Fibroblast of skin of abdomen (primary cell): ENCODE data around the gene DNAAF5.
"Not testable (repeated sequence)": the region's sequence is repeated elsewhere in the genome, so short reads cannot be mapped to it uniquely, and the experiment has no call there.

ENCODE experiments used
- DNase-seq: peaks from one replicate; pipeline ENCODE4 v3.0.0-alpha.2; 2013

DNAAF5 gene

DNA sequence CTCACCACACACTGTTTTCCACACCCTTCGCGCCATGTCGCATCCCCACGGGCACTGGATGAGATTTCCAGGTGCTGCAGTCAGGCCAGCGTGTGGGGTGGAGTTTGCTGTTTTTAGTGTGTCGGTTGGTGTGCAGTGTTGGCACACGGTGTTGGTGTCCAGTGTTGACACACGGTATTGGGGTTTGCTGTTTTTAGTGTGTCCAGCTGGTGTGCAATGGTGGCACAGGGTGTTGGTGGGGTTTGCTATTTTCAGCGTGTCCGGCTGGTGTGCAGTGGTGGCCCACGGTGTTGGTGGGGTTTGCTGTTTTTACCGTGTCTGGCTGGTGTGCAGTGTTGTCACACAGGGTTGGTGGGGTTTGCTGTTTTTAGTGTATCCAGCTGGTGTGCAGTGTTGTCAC, 20.7 kb downstream of the DNAAF5 start:
- no peak for DNase-seq

- no peak for DNase-seq
Observed at GRCh38 chr7:748446-748845, 21.9 kb downstream of the DNAAF5 start.

DNA sequence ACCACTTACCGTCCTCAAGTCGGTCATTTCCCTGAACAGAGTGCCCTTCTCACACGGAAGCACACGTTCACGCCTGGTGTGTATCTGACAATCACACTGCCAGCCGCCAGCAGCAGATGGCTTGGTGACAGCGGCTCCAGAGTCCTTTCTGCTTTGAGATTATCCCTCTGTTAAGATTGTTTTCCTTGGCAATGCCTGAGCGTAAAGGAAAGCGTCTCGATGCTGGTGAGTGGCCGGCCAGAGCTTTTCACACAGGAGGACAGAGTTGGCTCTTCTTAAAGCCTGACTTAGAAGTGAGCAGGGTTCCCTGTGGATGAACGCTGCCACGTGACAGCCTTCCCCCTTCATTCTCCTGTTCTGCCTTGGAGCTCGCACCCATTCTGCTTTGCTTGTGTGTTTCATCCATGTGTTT, 22.6 kb downstream of the DNAAF5 start:
- DNase-seq: no peak

GRCh38 chr7:750111-750905, 23.8 kb downstream of the DNAAF5 start:
- DNase-seq: no peak

GRCh38 chr7:751826-752225, 25.3 kb downstream of the DNAAF5 start:
- no peak for DNase-seq

DNA sequence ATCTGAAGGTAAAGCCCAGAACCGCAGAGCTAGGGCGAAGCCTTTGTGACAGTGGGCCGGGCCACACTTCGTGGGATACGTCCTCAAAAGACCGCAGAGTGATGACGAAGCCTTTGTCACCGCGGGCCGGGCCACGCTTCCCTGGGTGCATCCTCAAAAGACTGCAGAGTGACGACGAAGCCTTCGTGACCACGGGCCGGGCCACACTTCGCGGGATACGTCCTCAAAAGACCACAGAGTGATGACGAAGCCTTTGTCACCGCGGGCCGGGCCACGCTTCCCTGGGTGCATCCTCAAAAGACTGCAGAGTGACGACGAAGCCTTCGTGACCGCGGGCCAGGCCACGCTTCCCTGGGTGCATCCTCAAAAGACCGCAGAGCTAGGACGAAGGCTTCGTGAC, 25.8 kb downstream of the DNAAF5 start:
- not testable (repeated sequence) for DNase-seq

- no peak for DNase-seq
Observed at GRCh38 chr7:753190-753589, 26.7 kb downstream of the DNAAF5 start.

DNA sequence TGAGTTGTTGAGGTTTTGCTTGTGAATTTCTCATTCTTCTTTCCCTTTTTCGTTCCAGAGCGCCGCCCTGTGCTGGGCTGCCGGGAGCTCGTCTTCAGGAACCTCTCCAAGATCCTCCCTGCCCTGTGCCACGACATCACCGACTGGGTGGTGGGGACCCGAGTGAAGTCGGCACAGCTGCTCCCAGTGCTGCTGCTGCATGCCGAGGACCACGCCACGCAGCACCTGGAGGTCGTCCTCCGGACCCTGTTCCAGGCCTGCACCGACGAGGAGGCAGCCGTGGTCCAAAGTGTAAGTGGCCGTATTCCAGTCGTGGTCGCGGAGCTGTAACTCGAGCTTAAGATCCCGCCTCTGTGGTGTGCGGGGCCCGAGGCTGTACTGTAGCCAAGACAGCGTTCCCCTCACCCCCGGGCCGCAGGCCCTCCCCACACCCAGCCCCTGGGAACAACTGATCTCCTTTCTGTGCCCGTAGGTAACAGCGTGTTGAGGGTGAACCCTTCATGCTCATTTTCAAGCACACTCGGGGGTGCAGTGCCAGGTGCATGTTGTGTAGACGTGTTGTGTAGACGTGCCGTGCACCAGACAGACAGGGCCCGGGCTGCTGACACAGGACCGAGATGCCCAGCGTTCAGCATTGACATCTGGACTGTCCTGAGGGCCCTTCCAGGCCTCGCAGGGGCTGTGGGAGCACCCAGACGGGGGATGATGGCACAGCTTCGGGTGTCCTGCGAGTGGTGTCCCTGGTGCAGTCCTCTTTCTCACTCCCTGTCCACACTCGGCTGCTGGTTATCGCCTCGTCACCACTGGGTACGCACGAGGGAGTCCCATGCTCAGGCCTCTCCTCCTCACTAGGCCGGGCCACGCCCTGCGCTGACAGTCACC, 28.3 kb downstream of the DNAAF5 start:
- DNase-seq: no peak

DNA sequence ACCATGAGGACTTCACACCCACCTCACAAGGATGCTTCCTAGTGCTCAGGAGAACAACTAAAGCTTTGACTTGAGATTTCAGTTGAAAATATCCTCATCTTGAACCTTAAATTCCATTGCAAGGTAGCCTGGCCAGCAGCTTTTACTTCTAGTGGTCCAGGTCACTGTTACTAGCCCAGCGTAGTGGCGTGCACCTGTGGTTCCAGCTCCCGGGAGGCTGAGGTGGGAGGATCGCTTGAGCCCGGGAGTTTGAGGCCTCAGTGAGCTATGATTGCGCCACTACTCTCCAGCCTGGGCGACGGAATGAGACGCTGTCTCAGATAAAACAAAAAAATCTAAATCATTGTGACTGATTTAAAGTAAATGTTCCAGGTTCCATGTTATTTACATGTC, 28.9 kb downstream of the DNAAF5 start:
- no peak for DNase-seq

- DNase-seq: no peak
Observed at GRCh38 chr7:756231-756927, 29.9 kb downstream of the DNAAF5 start.

- no peak for DNase-seq
Observed at GRCh38 chr7:756928-757560, 30.5 kb downstream of the DNAAF5 start.

DNA sequence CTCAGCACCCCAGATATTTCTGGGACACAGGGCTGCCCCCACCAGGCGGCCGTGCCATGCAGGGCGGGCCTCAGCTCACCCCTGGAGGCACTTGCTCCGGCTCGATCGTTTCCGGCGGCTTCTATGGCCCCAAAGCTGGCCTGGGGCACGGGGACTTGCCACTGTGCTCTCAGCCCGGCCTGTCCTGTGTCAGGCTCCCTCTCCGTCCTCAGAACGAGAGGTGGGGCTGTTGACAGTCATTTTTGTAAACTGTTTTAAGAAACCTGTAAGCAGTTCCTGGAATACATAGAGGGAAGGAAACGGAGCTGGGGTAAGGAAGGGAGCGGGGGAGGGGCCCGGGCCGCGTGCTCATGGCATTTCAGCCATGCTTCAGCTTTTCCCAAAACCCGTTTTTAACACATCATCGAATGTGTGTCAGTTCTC, 31.3 kb downstream of the DNAAF5 start:
- no peak for DNase-seq

GRCh38 chr7:759569-759968, 33.1 kb downstream of the DNAAF5 start:
- DNase-seq: no peak

DNA sequence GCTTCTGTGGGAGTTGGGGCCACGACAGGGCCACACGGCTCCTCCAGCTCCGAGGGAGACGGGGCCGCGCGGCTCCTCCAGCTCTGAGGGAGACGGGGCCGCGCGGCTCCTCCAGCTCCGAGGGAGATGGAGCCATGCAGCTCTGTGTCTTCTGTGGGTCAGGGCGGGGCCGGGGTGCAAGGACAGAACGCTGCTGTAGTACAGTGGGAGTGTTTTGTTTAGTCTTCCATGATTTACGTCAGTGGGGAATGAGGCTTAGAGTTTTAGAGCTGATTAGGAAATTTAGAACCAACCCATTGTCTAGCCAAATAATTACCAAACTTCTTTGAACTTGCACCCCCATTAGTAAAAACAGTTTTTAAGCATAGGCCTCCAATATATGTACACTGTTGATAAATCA, 33.5 kb downstream of the DNAAF5 start:
- DNase-seq: no peak

GRCh38 chr7:761101-761500, 34.6 kb downstream of the DNAAF5 start:
- no peak for DNase-seq

DNA sequence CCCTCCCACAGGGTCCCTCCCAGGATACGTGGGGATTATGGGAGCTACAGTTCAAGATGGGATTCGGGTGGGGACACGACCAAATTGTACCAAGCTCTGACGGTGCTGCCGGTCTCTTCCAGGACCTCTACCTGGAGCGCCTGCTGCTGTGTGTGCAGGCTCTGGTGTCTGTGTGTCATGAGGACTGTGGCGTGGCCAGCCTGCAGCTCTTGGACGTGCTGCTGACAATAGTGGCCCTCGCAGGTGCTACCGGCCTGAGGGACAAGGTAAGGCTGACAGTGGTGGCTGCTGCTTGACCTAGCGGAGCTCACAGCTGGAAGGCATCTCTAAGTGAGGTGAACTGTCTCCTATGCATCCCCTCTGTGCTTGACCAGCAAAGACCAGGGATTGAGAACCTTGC, 35.1 kb downstream of the DNAAF5 start:
- DNase-seq: no peak

GRCh38 chr7:762885-763284, 36.4 kb downstream of the DNAAF5 start:
- no peak for DNase-seq

- DNase-seq: no peak
Observed at GRCh38 chr7:763762-764161, 37.3 kb downstream of the DNAAF5 start.

DNA sequence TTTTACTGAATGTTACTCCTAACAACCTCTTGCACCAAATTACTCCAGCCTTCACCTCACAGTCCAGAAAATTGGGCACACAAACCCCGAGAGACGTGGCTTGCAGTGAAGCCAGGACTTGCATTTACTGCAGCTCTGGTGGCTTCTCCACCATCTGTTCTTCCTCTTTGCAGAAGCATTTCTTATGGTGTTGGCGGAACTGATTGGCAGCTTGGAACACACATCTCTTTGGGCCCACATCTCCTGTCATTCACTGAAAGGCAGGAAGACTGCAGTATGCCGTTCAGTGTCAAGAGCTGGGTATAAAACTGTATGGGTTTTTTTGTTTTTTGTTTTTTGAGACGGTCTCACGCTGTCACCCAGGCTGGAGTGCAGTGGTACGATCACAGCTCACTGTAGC, 38.9 kb downstream of the DNAAF5 start:
- DNase-seq: no peak

DNA sequence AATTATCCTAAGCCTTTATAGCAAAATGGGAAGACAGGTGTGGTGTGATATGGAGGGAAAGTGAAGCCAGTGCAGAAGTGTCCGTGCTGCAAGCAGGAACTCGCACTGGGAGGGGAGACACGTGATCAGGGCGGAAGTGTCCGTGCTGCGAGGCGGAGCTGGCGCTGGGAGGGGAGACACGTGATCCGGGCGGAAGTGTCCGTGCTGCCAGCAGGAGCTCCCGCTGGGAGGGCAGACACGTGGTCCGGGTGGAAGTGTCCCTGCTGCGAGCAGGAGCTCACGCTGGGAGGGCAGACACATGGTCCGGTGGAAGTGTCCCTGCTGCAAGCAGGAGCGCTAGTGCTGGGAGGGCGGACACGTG, 41.1 kb downstream of the DNAAF5 start:
- DNase-seq: peak; percentile 8

GRCh38 chr7:767941-768731, 41.6 kb downstream of the DNAAF5 start:
- DNase-seq: peak; percentile 51
